ENCODE results near the gene RELN. TPM values are rescaled to one million over a fixed set of nuclear protein-coding genes. Genes with fewer than 3 reads are reported as not detected.

RELN gene
- total RNA-seq, 4 donors from 2014 or later: 16.0 to 52.3 (median 23.6) TPM

GRCh38 chr7:103521937-103522336 is 467.5 kb downstream of the RELN start:
- Histone ChIP-seq H3K27ac (no peak overlapping the region), H3K36me3 (no peaks in the 10 kb centered on the region), H3K9me3 (no peaks in the 10 kb centered on the region), H3K4me1 (no peaks in the 10 kb centered on the region), H3K27me3 (no peaks in the 10 kb centered on the region), H3K4me3 (replicated peaks in 1 of 3) (no peak overlapping the region)
- TF ChIP-seq CTCF (IDR thresholded peaks at IDR 0.05): no peak
- TF ChIP-seq POLR2A (IDR thresholded peaks at IDR 0.05): no peak
- intact Hi-C loops (cut with DNase I): no loop called here
- no peak for DNase-seq
- WGBS, 2 donors: 52 to 55% methylated on average over 6 of the region's 6 CpGs

DNA sequence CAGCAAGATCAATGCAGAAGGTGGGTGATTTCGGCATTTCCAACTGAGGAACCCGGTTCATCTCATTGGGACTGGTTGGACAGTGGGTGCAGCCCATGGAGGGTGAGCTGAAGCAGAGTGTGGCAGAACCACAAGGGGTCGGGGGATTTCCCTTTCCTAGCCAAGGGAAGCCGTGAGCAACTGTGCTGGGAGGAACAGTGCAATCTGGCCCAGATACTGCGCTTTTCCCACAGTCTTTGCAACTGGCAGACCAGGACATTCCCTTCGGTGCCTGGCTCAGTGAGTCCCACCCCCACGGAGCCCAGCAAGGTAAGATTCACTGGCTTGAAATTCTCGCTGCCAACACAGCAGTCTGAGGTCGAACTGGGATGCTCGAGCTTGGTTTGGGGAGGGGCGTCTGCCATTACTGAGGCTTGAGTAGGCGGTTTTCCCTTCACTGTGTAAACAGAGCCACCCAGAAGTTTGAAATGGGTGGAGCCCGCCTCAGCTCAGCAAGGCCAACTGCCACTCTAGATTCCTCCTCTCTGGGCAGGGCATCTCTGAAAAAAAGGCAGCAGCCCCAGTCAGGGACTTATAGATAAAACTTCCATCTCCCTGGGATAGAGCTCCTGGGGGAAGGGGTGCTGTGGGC is 484.8 kb downstream of the RELN start:
- WGBS, 2 donors: 68 to 78% methylated on average over 10 to 13 of the region's 13 CpGs
- TF ChIP-seq POLR2A (IDR thresholded peaks at IDR 0.05) (no peak), CTCF (IDR thresholded peaks at IDR 0.05) (no peak)
- Histone ChIP-seq H3K27ac (no peak overlapping the region), H3K36me3 (no peaks in the 10 kb centered on the region), H3K9me3 (no peaks in the 10 kb centered on the region), H3K4me3 (replicated peaks in 1 of 3) (no peak overlapping the region), H3K27me3 (no peaks in the 10 kb centered on the region), H3K4me1 (no peaks in the 10 kb centered on the region)
- intact Hi-C loops (cut with DNase I): no loop called here
- DNase-seq: peak in 1 of 2 donors; percentile 4

DNA sequence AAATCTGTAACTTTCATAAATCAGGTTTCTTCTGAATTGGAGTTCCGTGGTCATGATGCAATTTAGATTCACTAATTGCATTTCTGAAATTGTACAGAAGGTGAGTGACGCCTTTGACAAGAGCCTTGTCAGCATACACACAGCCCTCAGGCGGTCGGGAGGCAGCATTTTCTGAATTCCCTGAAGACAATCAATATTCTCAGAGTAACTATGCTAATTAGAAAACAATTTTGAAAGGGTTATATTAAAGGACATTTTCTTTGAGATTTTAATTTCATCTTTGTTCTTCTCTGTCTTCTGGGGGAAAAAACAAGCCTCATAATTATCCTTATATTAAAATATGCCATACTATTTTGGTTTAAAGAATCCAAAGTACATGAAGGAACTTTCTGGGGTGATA is 488.3 kb downstream of the RELN start:
- Histone ChIP-seq H3K4me3 (replicated peaks in 1 of 3) (no peak overlapping the region), H3K36me3 (no peaks in the 10 kb centered on the region), H3K4me1 (peaks cover 0 to 17% of the 10 kb centered on the region in 2 donors), H3K9me3 (no peaks in the 10 kb centered on the region), H3K27me3 (no peaks in the 10 kb centered on the region), H3K27ac (no peak overlapping the region)
- intact Hi-C loops (cut with DNase I): no loop called here
- no peak for DNase-seq
- TF ChIP-seq CTCF (IDR thresholded peaks at IDR 0.05) (no peak), POLR2A (IDR thresholded peaks at IDR 0.05) (no peak)
- WGBS, 2 donors: 84% methylated on average over 4 of the region's 4 CpGs

- 75% methylated on average over 1 of the region's 1 CpG for WGBS, 2 donors
Observed at GRCh38 chr7:103499976-103500375, 489.5 kb downstream of the RELN start.

More at GRCh38 chr7:103499976-103500375, 489.5 kb downstream of the RELN start:
- H3K4me3 ChIP-seq (replicated peaks in 1 of 3): no peak overlapping the region
- no peak overlapping the region for H3K27ac ChIP-seq
- no peak for TF ChIP-seq CTCF (IDR thresholded peaks at IDR 0.05)
- TF ChIP-seq POLR2A (IDR thresholded peaks at IDR 0.05): no peak
- no peaks in the 10 kb centered on the region for H3K9me3 ChIP-seq
- no peaks in the 10 kb centered on the region for H3K36me3 ChIP-seq
- no peak for DNase-seq
- intact Hi-C loops (cut with DNase I): no loop called here
- H3K4me1 ChIP-seq: peaks cover 0 to 18% of the 10 kb centered on the region in 2 donors
- no peaks in the 10 kb centered on the region for H3K27me3 ChIP-seq

Measured in thyroid gland (tissue), 4 donors.